HepG2 (cell line): ENCODE measurements around the gene RPRML. TPM values are rescaled to one million over a fixed set of nuclear protein-coding genes. Genes with fewer than 3 reads are reported as not detected.
A peak's percentile ranks its signal among the peaks of the same experiment; 100 is the strongest.

Experiments used
- ELF3 ChIP-seq: IDR thresholded peaks from 2 replicates; pipeline ENCODE4 v1.6.1; 2016; ENCODE audit warnings: missing genetic modification reagents, missing compliant biosample characterization
- FOXA1 ChIP-seq, 2 experiments: fragments of 450-650 bp in 1 of 2; sonication (generic) in 1 of 2; formaldehyde crosslinking in 1 of 2; IDR thresholded peaks; 2 replicates each; pipeline versions ENCODE4 v1.4.0 to v1.6.1; 2016 to 2020; ENCODE audit warnings: missing genetic modification reagents in 1 of 2
- FOXO1 ChIP-seq: sonication (generic); formaldehyde crosslinking; IDR thresholded peaks from 2 replicates; pipeline ENCODE4 v1.4.0; 2020; ENCODE audit warnings: missing genetic modification reagents
- IKZF4 ChIP-seq: sonication (generic); formaldehyde crosslinking; IDR thresholded peaks from 2 replicates; pipeline ENCODE4 v1.5.1; 2020; ENCODE audit warnings: borderline replicate concordance, mild to moderate bottlenecking, low read depth, missing genetic modification reagents; ENCODE audit errors: not compliant biosample characterization
- KLF15 ChIP-seq: sonication (generic); formaldehyde crosslinking; IDR thresholded peaks from 2 replicates; pipeline ENCODE4 v1.8.1; 2023; ENCODE audit warnings: borderline replicate concordance, mild to moderate bottlenecking, inconsistent platforms, missing genetic modification reagents, mixed read lengths
- MXI1 ChIP-seq: IDR thresholded peaks from 3 replicates; pipeline ENCODE4 v1.6.1; 2012; ENCODE audit warnings: low read depth, low read length, inconsistent platforms, borderline replicate concordance
- NAIF1 ChIP-seq: sonication (generic); formaldehyde crosslinking; IDR thresholded peaks from 2 replicates; pipeline ENCODE4 v1.5.0; 2020; ENCODE audit warnings: mild to moderate bottlenecking, missing genetic modification reagents, borderline replicate concordance
- NCOR1 ChIP-seq: fragments of 200-600 bp; sonication (generic); IDR thresholded peaks from 2 replicates; pipeline ENCODE4 v1.7.0; 2017; ENCODE audit warnings: antibody characterized with exemption, low read length, borderline replicate concordance
- NFIB ChIP-seq: sonication (generic); formaldehyde crosslinking; IDR thresholded peaks from 2 replicates; pipeline ENCODE4 v1.9.0; 2021; ENCODE audit warnings: missing genetic modification reagents, mild to moderate bottlenecking, borderline replicate concordance
- SMAD3 ChIP-seq: sonication (generic); formaldehyde crosslinking; IDR thresholded peaks from 2 replicates; pipeline ENCODE4 v1.4.0; 2020; ENCODE audit warnings: missing genetic modification reagents
- SMYD3 ChIP-seq: sonication (generic); formaldehyde crosslinking; IDR thresholded peaks from 2 replicates; pipeline ENCODE4 v1.8.1; 2023; ENCODE audit warnings: mild to moderate bottlenecking, missing genetic modification reagents
- TBX2 ChIP-seq: sonication (generic); formaldehyde crosslinking; IDR thresholded peaks from 2 replicates; pipeline ENCODE4 v1.5.0; 2020; ENCODE audit warnings: missing genetic modification reagents, mild to moderate bottlenecking, borderline replicate concordance
- THYN1 ChIP-seq: sonication (generic); formaldehyde crosslinking; IDR thresholded peaks from 2 replicates; pipeline ENCODE4 v1.8.1; 2023; ENCODE audit warnings: low read depth, mild to moderate bottlenecking, moderate library complexity, missing genetic modification reagents, borderline replicate concordance
- ZBTB7B ChIP-seq: sonication (generic); formaldehyde crosslinking; IDR thresholded peaks from 2 replicates; pipeline ENCODE4 v1.4.0; 2020; ENCODE audit warnings: missing genetic modification reagents
- ZNF724P ChIP-seq: sonication (generic); formaldehyde crosslinking; IDR thresholded peaks from 2 replicates; pipeline ENCODE4 v1.8.0; 2022; ENCODE audit warnings: missing genetic modification reagents, borderline replicate concordance
- ZNF776 ChIP-seq: sonication (generic); formaldehyde crosslinking; IDR thresholded peaks from 2 replicates; pipeline ENCODE4 v1.4.0; 2020; ENCODE audit warnings: mild to moderate bottlenecking, missing genetic modification reagents
- ZSCAN9 ChIP-seq: IDR thresholded peaks from 2 replicates; pipeline ENCODE4 v1.6.1; 2016; ENCODE audit warnings: borderline replicate concordance
- polyA plus RNA-seq, 8 experiments: library from polyadenylated mRNA; depleted of rRNA in 3 of 8; stranded (reverse) in 7 of 8; unstranded in 1 of 8; fragments of >200 nt; fragmentation: Illumina TruSeq in 4 of 8; extraction: Trizol in 4 of 8; gene quantifications; 2 replicates each; pipeline versions ENCODE4 v1.2.1 to v1.2.3, GENCODE V29; 2011 to 2016; ENCODE audit warnings: low read depth in 4 of 8, missing spikeins in 1 of 8, mixed read lengths in 1 of 8; ENCODE audit not compliant: insufficient read depth in 1 of 8
- total RNA-seq, 5 experiments: library from RNA; depleted of rRNA; stranded (reverse); fragments of >200 nt; fragmentation: Illumina TruSeq; extraction: Trizol; gene quantifications; 2 replicates each; pipeline ENCODE4 v1.2.3, GENCODE V29; 2016; ENCODE audit warnings: low read depth in 1 of 5
- TF ChIP-seq, protein P1 (sequence below): sonication (generic); formaldehyde crosslinking; IDR thresholded peaks from 2 replicates; pipeline ENCODE4 v1.4.0; 2020; ENCODE audit warnings: missing genetic modification reagents, borderline replicate concordance
- TF ChIP-seq, protein P2 (sequence below): sonication (generic); formaldehyde crosslinking; IDR thresholded peaks from 2 replicates; pipeline ENCODE4 v1.4.0; 2020; ENCODE audit warnings: mild to moderate bottlenecking, missing genetic modification reagents
- TF ChIP-seq, protein P3 (sequence below): sonication (generic); formaldehyde crosslinking; IDR thresholded peaks from 2 replicates; pipeline ENCODE4 v1.5.0; 2020; ENCODE audit warnings: mild to moderate bottlenecking, missing genetic modification reagents, borderline replicate concordance
- TF ChIP-seq, protein P4 (sequence below): sonication (generic); formaldehyde crosslinking; IDR thresholded peaks from 2 replicates; pipeline ENCODE4 v1.5.0; 2020; ENCODE audit warnings: mild to moderate bottlenecking, missing genetic modification reagents

The RPRML gene
- total and polyA plus RNA-seq, 2 of the 13 experiments (the other 11 are each of a cell fraction or from before 2014, with no cell fraction given), result not detected

DNA sequence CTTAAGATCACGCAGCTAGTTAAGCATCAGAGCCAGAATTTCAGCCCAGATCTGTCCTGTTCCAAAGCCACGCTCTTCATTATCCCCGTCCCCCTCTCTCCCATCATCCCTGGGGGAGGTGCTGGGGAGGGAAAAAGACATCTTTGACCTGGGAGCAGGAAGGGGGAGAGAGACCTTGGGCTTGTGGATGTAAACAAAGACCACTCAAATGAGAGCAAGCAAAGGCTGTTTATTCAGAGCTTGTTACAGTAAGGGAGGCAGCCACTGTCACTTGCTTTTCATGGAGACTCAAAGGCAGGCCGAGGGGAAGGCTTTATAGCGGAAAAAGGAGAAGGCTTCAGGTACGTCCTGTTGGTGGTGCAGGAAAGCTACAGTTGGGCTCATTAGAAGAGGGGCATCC lies 3.5 kb upstream of the RPRML start (continued):
- TF ChIP-seq, protein P1, sequence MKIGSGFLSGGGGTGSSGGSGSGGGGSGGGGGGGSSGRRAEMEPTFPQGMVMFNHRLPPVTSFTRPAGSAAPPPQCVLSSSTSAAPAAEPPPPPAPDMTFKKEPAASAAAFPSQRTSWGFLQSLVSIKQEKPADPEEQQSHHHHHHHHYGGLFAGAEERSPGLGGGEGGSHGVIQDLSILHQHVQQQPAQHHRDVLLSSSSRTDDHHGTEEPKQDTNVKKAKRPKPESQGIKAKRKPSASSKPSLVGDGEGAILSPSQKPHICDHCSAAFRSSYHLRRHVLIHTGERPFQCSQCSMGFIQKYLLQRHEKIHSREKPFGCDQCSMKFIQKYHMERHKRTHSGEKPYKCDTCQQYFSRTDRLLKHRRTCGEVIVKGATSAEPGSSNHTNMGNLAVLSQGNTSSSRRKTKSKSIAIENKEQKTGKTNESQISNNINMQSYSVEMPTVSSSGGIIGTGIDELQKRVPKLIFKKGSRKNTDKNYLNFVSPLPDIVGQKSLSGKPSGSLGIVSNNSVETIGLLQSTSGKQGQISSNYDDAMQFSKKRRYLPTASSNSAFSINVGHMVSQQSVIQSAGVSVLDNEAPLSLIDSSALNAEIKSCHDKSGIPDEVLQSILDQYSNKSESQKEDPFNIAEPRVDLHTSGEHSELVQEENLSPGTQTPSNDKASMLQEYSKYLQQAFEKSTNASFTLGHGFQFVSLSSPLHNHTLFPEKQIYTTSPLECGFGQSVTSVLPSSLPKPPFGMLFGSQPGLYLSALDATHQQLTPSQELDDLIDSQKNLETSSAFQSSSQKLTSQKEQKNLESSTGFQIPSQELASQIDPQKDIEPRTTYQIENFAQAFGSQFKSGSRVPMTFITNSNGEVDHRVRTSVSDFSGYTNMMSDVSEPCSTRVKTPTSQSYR (CRISPR knock-in tag), result peak; percentile 47; the same call in 1 of the 2 replicates
- peak; percentile 40; the same call in 1 of the 2 replicates for TF ChIP-seq TBX2
- TF ChIP-seq ZBTB7B (CRISPR knock-in tag), result peak; percentile 60; the same call in 1 of the 2 replicates
- no peak for TF ChIP-seq THYN1 (CRISPR knock-in tag)
- no peak for TF ChIP-seq IKZF4 (CRISPR knock-in tag)
- no peak for TF ChIP-seq ZSCAN9 (CRISPR knock-in tag)
- peak; percentile 72 for TF ChIP-seq FOXO1 (CRISPR knock-in tag)
- no peak for TF ChIP-seq SMYD3
- TF ChIP-seq ZNF724P (CRISPR knock-in tag), result no peak
- TF ChIP-seq SMAD3, result no peak
- TF ChIP-seq MXI1, result no peak
- TF ChIP-seq, protein P2, sequence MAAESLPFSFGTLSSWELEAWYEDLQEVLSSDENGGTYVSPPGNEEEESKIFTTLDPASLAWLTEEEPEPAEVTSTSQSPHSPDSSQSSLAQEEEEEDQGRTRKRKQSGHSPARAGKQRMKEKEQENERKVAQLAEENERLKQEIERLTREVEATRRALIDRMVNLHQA (CRISPR knock-in tag), result no peak
- no peak for TF ChIP-seq NFIB
- TF ChIP-seq NCOR1, result no peak
- no peak for TF ChIP-seq KLF15
- TF ChIP-seq ELF3 (CRISPR knock-in tag), result 0 out of 2 replicates have a peak, but pooled peaks have one; percentile 34
- TF ChIP-seq ZNF776 (CRISPR knock-in tag), result no peak
- TF ChIP-seq FOXA1 (IDR thresholded peaks at IDR 0.05), result no peak
- 0 out of 2 replicates have a peak, but pooled peaks have one; percentile 43 for TF ChIP-seq FOXA1 (CRISPR knock-in tag; IDR thresholded peaks at IDR 0.05)
- TF ChIP-seq, protein P3, sequence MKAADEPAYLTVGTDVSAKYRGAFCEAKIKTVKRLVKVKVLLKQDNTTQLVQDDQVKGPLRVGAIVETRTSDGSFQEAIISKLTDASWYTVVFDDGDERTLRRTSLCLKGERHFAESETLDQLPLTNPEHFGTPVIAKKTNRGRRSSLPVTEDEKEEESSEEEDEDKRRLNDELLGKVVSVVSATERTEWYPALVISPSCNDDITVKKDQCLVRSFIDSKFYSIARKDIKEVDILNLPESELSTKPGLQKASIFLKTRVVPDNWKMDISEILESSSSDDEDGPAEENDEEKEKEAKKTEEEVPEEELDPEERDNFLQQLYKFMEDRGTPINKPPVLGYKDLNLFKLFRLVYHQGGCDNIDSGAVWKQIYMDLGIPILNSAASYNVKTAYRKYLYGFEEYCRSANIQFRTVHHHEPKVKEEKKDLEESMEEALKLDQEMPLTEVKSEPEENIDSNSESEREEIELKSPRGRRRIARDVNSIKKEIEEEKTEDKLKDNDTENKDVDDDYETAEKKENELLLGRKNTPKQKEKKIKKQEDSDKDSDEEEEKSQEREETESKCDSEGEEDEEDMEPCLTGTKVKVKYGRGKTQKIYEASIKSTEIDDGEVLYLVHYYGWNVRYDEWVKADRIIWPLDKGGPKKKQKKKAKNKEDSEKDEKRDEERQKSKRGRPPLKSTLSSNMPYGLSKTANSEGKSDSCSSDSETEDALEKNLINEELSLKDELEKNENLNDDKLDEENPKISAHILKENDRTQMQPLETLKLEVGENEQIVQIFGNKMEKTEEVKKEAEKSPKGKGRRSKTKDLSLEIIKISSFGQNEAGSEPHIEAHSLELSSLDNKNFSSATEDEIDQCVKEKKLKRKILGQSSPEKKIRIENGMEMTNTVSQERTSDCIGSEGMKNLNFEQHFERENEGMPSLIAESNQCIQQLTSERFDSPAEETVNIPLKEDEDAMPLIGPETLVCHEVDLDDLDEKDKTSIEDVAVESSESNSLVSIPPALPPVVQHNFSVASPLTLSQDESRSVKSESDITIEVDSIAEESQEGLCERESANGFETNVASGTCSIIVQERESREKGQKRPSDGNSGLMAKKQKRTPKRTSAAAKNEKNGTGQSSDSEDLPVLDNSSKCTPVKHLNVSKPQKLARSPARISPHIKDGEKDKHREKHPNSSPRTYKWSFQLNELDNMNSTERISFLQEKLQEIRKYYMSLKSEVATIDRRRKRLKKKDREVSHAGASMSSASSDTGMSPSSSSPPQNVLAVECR (CRISPR knock-in tag), result 0 out of 2 replicates have a peak, but pooled peaks have one; percentile 15
- no peak for TF ChIP-seq NAIF1 (CRISPR knock-in tag)
- TF ChIP-seq, protein P4, sequence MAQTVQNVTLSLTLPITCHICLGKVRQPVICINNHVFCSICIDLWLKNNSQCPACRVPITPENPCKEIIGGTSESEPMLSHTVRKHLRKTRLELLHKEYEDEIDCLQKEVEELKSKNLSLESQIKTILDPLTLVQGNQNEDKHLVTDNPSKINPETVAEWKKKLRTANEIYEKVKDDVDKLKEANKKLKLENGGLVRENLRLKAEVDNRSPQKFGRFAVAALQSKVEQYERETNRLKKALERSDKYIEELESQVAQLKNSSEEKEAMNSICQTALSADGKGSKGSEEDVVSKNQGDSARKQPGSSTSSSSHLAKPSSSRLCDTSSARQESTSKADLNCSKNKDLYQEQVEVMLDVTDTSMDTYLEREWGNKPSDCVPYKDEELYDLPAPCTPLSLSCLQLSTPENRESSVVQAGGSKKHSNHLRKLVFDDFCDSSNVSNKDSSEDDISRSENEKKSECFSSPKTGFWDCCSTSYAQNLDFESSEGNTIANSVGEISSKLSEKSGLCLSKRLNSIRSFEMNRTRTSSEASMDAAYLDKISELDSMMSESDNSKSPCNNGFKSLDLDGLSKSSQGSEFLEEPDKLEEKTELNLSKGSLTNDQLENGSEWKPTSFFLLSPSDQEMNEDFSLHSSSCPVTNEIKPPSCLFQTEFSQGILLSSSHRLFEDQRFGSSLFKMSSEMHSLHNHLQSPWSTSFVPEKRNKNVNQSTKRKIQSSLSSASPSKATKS (CRISPR knock-in tag), result no peak
